H1 (cell line): Measurements from ENCODE around the gene THBS1.

ENCODE experiments used
- ATF2 ChIP-seq: IDR thresholded peaks from 2 replicates; pipeline ENCODE4 v1.6.1; 2012; ENCODE audit warnings: low read length, inconsistent platforms
- BRCA1 ChIP-seq: IDR thresholded peaks from 2 replicates; pipeline ENCODE4 v1.6.1; 2012; ENCODE audit warnings: low read depth, low read length, improper control_type of control experiment
- CTCF ChIP-seq, 3 experiments: IDR thresholded peaks; 1 replicate in 2 of 3; 2 replicates in 1 of 3; pipeline versions ENCODE4 v1.5.1 to v1.6.1; 2011; ENCODE audit warnings: low read length in 3 of 3, mild to moderate bottlenecking in 3 of 3, inconsistent platforms in 2 of 3, low read depth in 1 of 3, moderate library complexity in 1 of 3; ENCODE audit not compliant: insufficient read depth in 1 of 3; ENCODE audit errors: control extremely low read depth in 1 of 3
- EP300 ChIP-seq, 2 experiments: IDR thresholded peaks; 1 replicate in 1 of 2; 2 replicates in 1 of 2; pipeline ENCODE4 v1.6.1; 2011 to 2012; ENCODE audit warnings: low read depth in 2 of 2, low read length in 2 of 2, mild to moderate bottlenecking in 2 of 2, borderline replicate concordance in 1 of 2, inconsistent platforms in 1 of 2, moderate library complexity in 1 of 2
- EZH2 ChIP-seq: fragments of 200-600 bp; sonication (generic); IDR thresholded peaks from 2 replicates; pipeline ENCODE4 v1.7.1; 2012; ENCODE audit warnings: low read depth, mild to moderate bottlenecking, moderate library complexity, low read length, inconsistent platforms; ENCODE audit not compliant: severe bottlenecking
- HDAC6 ChIP-seq: IDR thresholded peaks from one replicate; pipeline ENCODE4 v1.7.1; 2012; ENCODE audit warnings: low read depth, mild to moderate bottlenecking, inconsistent platforms, low read length, moderate library complexity
- MAFK ChIP-seq: IDR thresholded peaks from 2 replicates; pipeline ENCODE4 v1.6.1; 2012; ENCODE audit warnings: low read depth, mild to moderate bottlenecking, improper control_type of control experiment, low read length
- POLR2A ChIP-seq, 2 experiments: IDR thresholded peaks; 1 replicate in 1 of 2; 2 replicates in 1 of 2; pipeline ENCODE4 v1.6.1; 2011; ENCODE audit warnings: low read depth in 2 of 2, low read length in 2 of 2, mild to moderate bottlenecking in 2 of 2; ENCODE audit errors: control extremely low read depth in 1 of 2
- SP1 ChIP-seq: IDR thresholded peaks from 2 replicates; pipeline ENCODE4 v1.6.1; 2011; ENCODE audit warnings: low read depth, low read length
- TCF12 ChIP-seq: IDR thresholded peaks from 2 replicates; pipeline ENCODE4 v1.6.1; 2011; ENCODE audit warnings: low read depth, mild to moderate bottlenecking, low read length
- ZNF274 ChIP-seq: IDR thresholded peaks from 2 replicates; pipeline ENCODE4 v1.7.0; 2012; ENCODE audit warnings: low read length, borderline replicate concordance; ENCODE audit errors: extremely low read depth

GRCh38 chr15:39565851-39566250 lies 15.0 kb upstream of the THBS1 start:
- no peak for TF ChIP-seq CTCF (IDR thresholded peaks at IDR 0.05; ENCODE audit: control extremely low read depth in 1 of 3, insufficient read depth in 1 of 3, low read depth in 1 of 3, low read length in 3 of 3)
- TF ChIP-seq EP300 (IDR thresholded peaks at IDR 0.05; ENCODE audit: borderline replicate concordance in 1 of 2, low read depth in 2 of 2, low read length in 2 of 2) = no peak
- no peak for TF ChIP-seq POLR2A (IDR thresholded peaks at IDR 0.05; ENCODE audit: control extremely low read depth in 1 of 2, low read depth in 2 of 2, low read length in 2 of 2)
- TF ChIP-seq ZNF274 = no peak
- no peak for TF ChIP-seq BRCA1
- no peak for TF ChIP-seq SP1
- TF ChIP-seq TCF12 = no peak
- TF ChIP-seq MAFK = no peak
- TF ChIP-seq ATF2 = no peak
- TF ChIP-seq HDAC6 = no peak
- TF ChIP-seq EZH2 = no peak
